SU-DHL-6 (cell line): Measurements from ENCODE around the gene GALNT10.

Experiments used
- H2AFZ ChIP-seq: fragments of 200-600 bp; sonication (generic); 2 replicates; pipeline ENCODE4 v1.6.1; 2014; ENCODE audit warnings: low read depth, mild to moderate bottlenecking, moderate library complexity, mixed read lengths, antibody characterized with exemption, low read length; ENCODE audit not compliant: severe bottlenecking
- H3F3A ChIP-seq: fragments of 200-600 bp; shearing (Covaris generic); 2 replicates; pipeline ENCODE4 v1.6.0; 2016; ENCODE audit warnings: antibody characterized with exemption, mild to moderate bottlenecking; ENCODE audit not compliant: insufficient read depth
- H3K27ac ChIP-seq: fragments of 200-600 bp; sonication (generic); 2 replicates; pipeline ENCODE4 v1.5.1; 2016; ENCODE audit warnings: low read depth, mild to moderate bottlenecking, low read length, moderate library complexity, mixed read lengths
- H3K27me3 ChIP-seq: fragments of 200-600 bp; sonication (generic), shearing (Covaris generic); 2 replicates; pipeline ENCODE4 v1.6.0; 2014; ENCODE audit warnings: mild to moderate bottlenecking, low read length
- H3K36me3 ChIP-seq: fragments of 200-600 bp; sonication (generic); 2 replicates; pipeline ENCODE4 v1.6.1; 2014; ENCODE audit warnings: mild to moderate bottlenecking, low read length, mixed read lengths
- H3K4me2 ChIP-seq: fragments of 300-600, 200-600 bp; shearing (Covaris generic), sonication (generic); 2 replicates; pipeline ENCODE4 v1.6.0; 2014; ENCODE audit warnings: low read length, low read depth, mild to moderate bottlenecking; ENCODE audit not compliant: poor library complexity, severe bottlenecking
- H3K4me3 ChIP-seq: fragments of 200-600 bp; sonication (generic); 2 replicates; pipeline ENCODE4 v1.5.1; 2014; ENCODE audit warnings: antibody characterized with exemption, low read length, mild to moderate bottlenecking, mixed read lengths; ENCODE audit not compliant: insufficient read depth, poor library complexity, severe bottlenecking
- H3K79me2 ChIP-seq: fragments of 200-600 bp; sonication (generic); 2 replicates; pipeline ENCODE4 v1.6.1; 2014; ENCODE audit warnings: mild to moderate bottlenecking, low read length, moderate library complexity; ENCODE audit not compliant: insufficient read depth
- H3K9ac ChIP-seq: fragments of 200-600 bp; sonication (generic); 2 replicates; pipeline ENCODE4 v1.7.0; 2014; ENCODE audit warnings: mild to moderate bottlenecking, low read length
- H3K9me2 ChIP-seq: fragments of 200-600 bp; sonication (generic); replicated peaks from 2 replicates; pipeline ENCODE4 v1.6.1; 2014; ENCODE audit warnings: low read length; ENCODE audit not compliant: insufficient read depth
- H3K9me3 ChIP-seq: fragments of 200-600 bp; sonication (generic); 2 replicates; pipeline ENCODE4 v1.6.1; 2014; ENCODE audit warnings: low read length, mixed read lengths; ENCODE audit not compliant: insufficient read depth
- H4K20me1 ChIP-seq: fragments of 200-600 bp; sonication (generic); 2 replicates; pipeline ENCODE4 v1.6.1; 2014; ENCODE audit warnings: low read depth, mild to moderate bottlenecking, antibody characterized with exemption, low read length, moderate library complexity, mixed read lengths
- EZH2phosphoT487 ChIP-seq: fragments of 200-600 bp; sonication (generic), shearing (Covaris generic); conservative IDR thresholded peaks from 2 replicates; pipeline ENCODE4 v1.6.1; 2018; ENCODE audit warnings: mild to moderate bottlenecking, antibody characterized with exemption, low read length, moderate library complexity, mixed read lengths
- TF ChIP-seq, protein P1 (sequence below): fragments of 200-600 bp; sonication (generic); IDR thresholded peaks from one replicate; pipeline ENCODE4 v1.5.1; 2017; ENCODE audit warnings: antibody characterized with exemption, mild to moderate bottlenecking, low read length, moderate library complexity; ENCODE audit not compliant: insufficient read depth, poor library complexity, severe bottlenecking

Gene GALNT10

DNA sequence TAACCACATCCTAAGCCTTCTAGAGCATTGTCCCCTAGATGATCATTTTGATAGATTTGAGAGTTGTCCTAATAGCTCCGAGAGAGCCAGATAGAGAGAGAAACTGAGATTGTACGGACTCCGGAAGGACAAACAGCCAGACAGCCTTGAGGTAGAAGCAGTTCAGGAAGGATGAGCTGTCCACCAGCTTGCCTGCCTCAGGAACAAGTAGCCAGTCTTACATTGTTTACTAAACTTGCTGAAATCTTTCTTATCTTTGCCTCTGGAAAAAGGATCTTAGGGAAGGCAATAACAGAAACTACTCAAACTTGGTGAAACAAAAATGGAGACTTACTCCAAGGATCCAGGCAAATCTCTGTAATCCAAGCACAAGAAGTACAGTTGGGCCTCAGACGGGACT is 216.3 kb downstream of the GALNT10 start:
- Histone ChIP-seq H3K27me3 (no peaks in the 10 kb centered on the region), H3K4me2 (no peak overlapping the region), H3K9ac (no peak overlapping the region), H3K9me3 (no peaks in the 10 kb centered on the region), H3K79me2 (no peaks in the 10 kb centered on the region), H2AFZ (no peak overlapping the region), H3K4me3 (no peak overlapping the region), H3K9me2 (no peaks in the 10 kb centered on the region), H3K27ac (no peak overlapping the region), H3K36me3 (no peaks in the 10 kb centered on the region), H3F3A (no peaks in the 10 kb centered on the region), H4K20me1 (no peaks in the 10 kb centered on the region)
- TF ChIP-seq, protein P1, sequence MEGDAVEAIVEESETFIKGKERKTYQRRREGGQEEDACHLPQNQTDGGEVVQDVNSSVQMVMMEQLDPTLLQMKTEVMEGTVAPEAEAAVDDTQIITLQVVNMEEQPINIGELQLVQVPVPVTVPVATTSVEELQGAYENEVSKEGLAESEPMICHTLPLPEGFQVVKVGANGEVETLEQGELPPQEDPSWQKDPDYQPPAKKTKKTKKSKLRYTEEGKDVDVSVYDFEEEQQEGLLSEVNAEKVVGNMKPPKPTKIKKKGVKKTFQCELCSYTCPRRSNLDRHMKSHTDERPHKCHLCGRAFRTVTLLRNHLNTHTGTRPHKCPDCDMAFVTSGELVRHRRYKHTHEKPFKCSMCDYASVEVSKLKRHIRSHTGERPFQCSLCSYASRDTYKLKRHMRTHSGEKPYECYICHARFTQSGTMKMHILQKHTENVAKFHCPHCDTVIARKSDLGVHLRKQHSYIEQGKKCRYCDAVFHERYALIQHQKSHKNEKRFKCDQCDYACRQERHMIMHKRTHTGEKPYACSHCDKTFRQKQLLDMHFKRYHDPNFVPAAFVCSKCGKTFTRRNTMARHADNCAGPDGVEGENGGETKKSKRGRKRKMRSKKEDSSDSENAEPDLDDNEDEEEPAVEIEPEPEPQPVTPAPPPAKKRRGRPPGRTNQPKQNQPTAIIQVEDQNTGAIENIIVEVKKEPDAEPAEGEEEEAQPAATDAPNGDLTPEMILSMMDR, result no peak
- TF ChIP-seq EZH2phosphoT487, result no peak

DNA sequence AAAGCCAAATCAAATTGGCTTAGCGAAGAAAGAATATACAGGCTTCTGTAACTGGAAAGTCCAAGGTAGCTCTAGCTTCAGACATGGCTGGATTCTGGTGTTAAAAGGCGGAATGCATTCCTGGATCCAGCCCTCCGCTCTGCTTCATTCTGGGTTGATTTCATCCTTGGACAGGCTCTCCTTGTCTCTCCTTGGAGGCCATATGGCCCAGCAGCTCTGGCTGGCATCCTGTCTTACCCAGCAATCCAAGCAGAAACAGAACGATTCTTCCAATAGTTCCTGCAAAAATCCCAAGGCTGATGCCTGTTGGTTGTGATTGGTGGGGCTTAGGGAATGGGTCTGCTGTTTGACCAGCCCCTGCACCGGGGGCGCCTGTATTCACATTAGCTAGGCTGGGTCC is 218.3 kb downstream of the GALNT10 start:
- Histone ChIP-seq H3K9me3 (no peaks in the 10 kb centered on the region), H3K79me2 (no peaks in the 10 kb centered on the region), H3K27ac (no peak overlapping the region), H3K9me2 (no peaks in the 10 kb centered on the region), H3K4me2 (no peak overlapping the region), H2AFZ (no peak overlapping the region), H3K4me3 (no peak overlapping the region), H3K9ac (no peak overlapping the region), H3K36me3 (no peaks in the 10 kb centered on the region), H3F3A (no peaks in the 10 kb centered on the region), H3K27me3 (no peaks in the 10 kb centered on the region), H4K20me1 (no peaks in the 10 kb centered on the region)
- TF ChIP-seq EZH2phosphoT487, result no peak
- TF ChIP-seq, protein P1, result no peak

DNA sequence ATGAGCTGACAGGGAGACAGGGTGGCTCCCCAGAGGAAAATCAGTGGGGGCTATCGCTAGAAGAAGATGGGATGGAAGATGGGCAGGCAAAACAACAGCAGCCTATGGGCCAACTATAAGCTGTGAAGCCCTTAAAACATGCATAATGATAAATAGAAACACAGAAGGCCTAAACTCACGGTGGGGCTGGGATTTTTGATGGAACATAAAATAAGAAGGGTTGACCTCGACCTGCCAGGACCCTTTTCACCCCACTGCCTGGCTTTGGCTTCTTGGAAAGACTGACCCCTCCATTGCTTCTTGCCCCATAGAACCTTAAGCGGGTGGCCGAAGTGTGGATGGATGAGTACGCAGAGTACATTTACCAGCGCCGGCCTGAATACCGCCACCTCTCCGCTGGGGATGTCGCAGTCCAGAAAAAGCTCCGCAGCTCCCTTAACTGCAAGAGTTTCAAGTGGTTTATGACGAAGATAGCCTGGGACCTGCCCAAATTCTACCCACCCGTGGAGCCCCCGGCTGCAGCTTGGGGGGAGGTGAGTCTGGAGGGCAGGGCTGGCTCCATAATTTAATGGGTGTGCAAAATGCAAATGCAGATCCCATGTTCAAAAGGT is 218.8 kb downstream of the GALNT10 start:
- Histone ChIP-seq H3K36me3 (no peaks in the 10 kb centered on the region), H3F3A (no peaks in the 10 kb centered on the region), H3K9me2 (no peaks in the 10 kb centered on the region), H2AFZ (no peak overlapping the region), H3K4me3 (no peak overlapping the region), H3K27me3 (no peaks in the 10 kb centered on the region), H3K4me2 (no peak overlapping the region), H4K20me1 (no peaks in the 10 kb centered on the region), H3K9ac (no peak overlapping the region), H3K79me2 (no peaks in the 10 kb centered on the region), H3K9me3 (no peaks in the 10 kb centered on the region), H3K27ac (no peak overlapping the region)
- TF ChIP-seq, protein P1, result no peak
- no peak for TF ChIP-seq EZH2phosphoT487
